HG03575 (cell line): ENCODE data around the gene ELF3.
"Not testable (repeated sequence)": the region's sequence is repeated elsewhere in the genome, so short reads cannot be mapped to it uniquely, and the experiment has no call there.

ENCODE experiments used
- ATAC-seq: cut with Tn5 transposase; IDR thresholded peaks from one replicate; pipeline ENCODE4 v1.9.1; 2021; ENCODE audit not compliant: unreplicated experiment, insufficient number of reproducible peaks, low FRiP score; ENCODE audit errors: extremely low read depth

ELF3 gene

GRCh38 chr1:202058001-202058908 is 47.9 kb downstream of the ELF3 start:
- no peak for ATAC-seq

- no peak for ATAC-seq
Observed at GRCh38 chr1:202061055-202061454, 50.7 kb downstream of the ELF3 start.

- ATAC-seq: not testable (repeated sequence)
Observed at GRCh38 chr1:202061787-202062186, 51.4 kb downstream of the ELF3 start.

GRCh38 chr1:202062636-202063035 is 52.2 kb downstream of the ELF3 start:
- ATAC-seq: not testable (repeated sequence)

- ATAC-seq: no peak
Observed at GRCh38 chr1:202063093-202063492, 52.7 kb downstream of the ELF3 start.

GRCh38 chr1:202064889-202065312 is 54.5 kb downstream of the ELF3 start:
- ATAC-seq: not testable (repeated sequence)
